GM19240 (cell line): Measurements from ENCODE around the gene STRBP.
"Not testable (repeated sequence)": the region's sequence is repeated elsewhere in the genome, so short reads cannot be mapped to it uniquely, and the experiment has no call there.

Experiments used
- DNase-seq: peaks from one replicate; pipeline ENCODE4 v3.0.0; 2011; ENCODE audit warnings: low spot score; ENCODE audit not compliant: insufficient read length

The STRBP gene

DNA sequence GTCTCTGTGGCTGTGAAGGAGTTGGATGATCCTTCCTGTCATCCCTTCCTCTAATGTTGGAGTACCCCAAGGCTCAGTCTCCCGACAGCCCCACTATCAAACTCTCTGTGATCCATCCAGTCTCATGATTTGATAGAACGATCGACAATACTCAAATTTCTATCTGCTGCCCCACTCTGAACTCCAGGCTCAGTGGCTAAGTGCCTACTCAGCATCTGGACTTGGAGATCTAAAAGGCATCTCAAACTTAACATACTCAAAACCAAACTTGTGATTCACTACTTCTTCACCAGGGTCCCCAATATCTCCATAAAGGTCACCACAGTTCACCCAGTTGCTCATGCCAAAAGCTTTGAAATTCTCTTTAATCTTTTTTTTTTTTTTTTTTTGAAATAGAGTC is 15.1 kb upstream of the STRBP start:
- no peak for DNase-seq

GRCh38 chr9:123283048-123283408 is 14.6 kb upstream of the STRBP start:
- no peak for DNase-seq

DNA sequence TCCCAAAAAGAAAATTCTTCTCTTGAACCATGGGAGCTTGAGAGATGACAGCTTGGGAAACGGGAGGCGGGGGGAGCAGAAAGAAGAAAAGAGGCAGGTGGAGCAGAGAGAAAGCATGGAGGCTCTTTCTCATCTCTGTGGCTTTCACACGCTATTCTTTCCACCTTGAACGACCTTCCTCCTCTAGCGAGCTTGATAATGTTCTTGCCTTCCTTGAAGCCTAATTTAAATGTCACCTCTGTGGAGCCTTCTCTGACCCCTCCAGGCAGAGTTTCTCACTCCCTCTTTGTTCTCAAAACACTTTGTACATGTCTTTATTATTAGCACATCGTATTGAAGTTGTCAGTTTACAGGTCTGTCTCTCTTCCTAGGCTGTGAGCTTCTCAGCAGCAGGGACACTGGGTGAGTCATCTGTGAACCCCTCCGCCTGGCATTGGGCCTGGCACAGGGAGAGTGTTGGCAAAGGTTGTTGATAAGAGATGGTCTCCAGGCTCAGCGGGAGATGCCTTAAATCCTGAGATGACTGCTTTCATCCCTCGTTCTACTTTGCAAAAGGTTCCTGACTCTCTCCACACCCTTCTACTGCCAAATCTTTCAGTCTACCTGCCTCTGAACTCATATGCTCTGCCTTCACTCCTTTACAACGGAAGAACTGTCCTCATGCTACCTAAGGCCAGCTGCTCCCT is 14.1 kb upstream of the STRBP start:
- no peak for DNase-seq

DNA sequence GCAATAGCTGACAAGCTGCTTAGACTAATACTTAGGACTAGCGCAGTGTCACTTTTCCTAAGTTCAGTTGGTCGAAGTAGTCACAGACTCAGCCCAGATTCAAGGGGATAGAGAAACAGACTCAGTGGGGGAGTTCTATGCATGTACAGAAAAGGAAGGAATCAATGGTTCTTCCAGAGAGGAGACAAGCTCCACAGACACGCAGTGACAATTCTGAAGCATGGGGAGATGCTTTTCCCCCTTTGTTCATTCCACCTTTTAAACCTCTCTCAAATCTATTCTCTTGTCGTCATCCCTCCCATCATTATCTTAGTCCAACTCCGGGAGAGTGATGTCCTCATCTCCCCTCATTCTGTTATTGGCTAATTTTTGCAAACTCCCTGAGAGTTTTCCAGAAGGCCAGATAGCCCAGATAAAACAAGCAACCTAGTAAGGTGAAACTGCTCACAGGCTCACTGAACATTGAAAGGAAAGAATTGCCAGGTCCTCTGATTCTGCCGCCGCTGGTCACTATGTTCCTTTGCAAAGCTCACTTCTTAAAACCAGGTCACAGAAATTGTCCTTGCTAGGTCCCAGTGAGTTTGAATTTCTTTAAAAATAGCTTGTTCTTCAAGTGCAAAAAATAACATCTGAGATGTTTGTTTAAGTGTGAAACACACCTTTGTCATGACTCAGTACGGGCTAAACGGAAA is 13.4 kb upstream of the STRBP start:
- no peak for DNase-seq

GRCh38 chr9:123278879-123279493 is 10.6 kb upstream of the STRBP start:
- DNase-seq: not testable (repeated sequence)

GRCh38 chr9:123278361-123278760 is 10.0 kb upstream of the STRBP start:
- DNase-seq: no peak

GRCh38 chr9:123276551-123276950 is 8.2 kb upstream of the STRBP start:
- no peak for DNase-seq

DNA sequence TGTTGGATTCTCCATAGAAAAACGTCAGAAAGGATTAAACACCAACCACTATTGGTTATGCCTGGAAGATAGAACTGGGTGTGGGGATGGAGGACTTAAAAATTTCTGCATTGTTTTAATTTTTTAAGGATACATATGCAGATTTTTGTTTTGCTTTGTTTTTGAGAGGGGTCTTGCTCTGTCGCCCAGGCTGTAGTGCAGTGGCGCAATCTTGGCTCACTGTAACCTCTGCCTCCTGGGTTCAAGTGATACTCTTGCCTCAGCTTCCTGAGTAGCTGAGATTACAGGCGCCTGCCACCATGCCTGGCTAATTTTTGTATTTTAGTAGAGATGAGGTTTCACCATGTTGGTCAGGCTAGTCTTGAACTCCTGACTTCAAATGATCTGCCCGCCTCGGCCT is 2.7 kb upstream of the STRBP start:
- DNase-seq: not testable (repeated sequence)

DNA sequence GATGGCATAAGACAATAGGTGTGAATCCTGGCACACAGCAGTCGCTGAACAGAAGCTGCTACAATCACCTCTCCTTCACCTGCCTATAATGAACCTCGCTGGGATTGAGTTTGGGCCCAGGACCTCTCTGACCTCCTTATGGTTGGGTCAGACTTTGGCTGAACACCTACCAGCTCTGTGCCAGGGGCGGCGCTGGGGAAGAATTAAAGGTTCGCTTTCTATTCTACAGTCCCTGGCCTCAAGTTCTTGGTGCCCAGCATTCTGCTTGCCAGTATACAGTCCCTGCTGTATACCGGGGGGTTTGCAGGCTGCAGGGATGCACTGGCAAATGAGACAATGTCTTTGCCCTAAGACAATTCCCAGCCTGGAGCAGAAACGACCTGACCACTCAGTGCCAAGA is 895 bp upstream of the STRBP start:
- DNase-seq: no peak

DNA sequence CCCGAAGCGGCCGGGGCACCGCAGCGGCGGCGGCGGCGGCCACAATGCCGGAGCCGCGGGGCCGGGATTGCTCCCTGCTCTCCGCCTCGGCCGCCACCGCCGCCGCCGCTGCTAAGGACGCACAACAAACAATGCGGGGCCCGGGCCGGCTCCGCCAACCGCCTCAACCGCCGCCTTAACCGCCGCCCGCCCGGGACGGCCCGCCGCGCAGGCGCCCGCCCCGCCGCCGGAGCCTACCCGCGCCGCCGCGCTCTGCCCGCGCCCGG is 254 bp downstream of the STRBP start:
- no peak for DNase-seq

DNA sequence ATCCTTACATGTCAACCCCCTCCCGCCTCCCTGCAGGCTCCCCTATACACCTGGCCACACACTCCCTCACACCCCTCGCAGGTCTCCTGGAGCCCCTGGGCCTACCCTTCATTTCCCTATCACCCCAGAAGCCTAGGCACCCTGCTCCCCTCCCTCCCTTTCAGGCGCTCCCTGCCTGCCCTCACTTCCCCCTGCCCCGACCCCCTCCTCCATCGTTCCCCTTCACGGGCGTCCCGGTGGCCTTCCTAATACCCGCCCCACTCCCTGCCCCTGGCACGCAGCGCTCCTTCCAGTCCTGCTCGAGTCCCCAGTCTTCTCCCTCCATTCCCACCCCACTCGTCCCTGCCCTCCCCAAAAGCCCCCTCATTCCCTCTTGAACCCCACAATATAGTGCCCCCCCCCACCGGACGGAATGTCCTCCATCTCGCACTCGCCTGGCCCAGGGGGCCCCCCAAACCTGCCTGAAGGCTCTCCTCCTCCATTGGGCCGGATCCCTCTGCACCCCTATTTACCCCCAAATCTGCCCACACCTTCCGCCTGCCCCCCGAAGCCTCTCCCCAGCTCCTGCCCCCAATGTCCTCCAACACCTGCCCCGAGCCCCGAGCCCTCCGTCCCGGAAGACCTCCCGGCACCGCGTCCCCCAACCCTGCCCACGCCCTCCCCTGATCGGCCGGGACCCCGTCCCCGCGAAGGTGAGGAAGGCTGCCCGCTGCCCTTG is 746 bp downstream of the STRBP start:
- DNase-seq: no peak

GRCh38 chr9:123266655-123267399 is 1.6 kb downstream of the STRBP start:
- DNase-seq: no peak

- no peak for DNase-seq
These were observed 2.6 kb downstream of the STRBP start for GRCh38 chr9:123265833-123266232.

DNA sequence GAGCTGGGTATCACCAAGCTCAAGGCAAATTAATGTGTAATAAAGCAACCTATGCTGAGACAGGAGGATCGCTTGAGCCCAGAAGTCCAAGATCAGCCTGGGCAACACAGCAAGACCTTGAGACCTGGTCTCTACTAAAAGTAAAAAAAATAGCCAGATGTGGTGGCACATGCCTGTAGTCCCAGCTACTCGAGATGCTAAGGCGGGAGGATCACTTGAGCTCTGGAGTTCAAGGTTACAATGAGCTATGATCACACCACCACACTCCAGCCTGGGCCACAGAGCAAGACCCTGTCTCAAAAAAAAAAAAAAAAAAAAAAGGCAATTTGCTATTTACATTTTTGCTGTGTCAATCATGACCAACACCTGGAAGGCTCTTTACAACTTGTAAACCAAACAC is 5.2 kb downstream of the STRBP start:
- DNase-seq: no peak

- DNase-seq: no peak
These were observed 6.0 kb downstream of the STRBP start for GRCh38 chr9:123262338-123262737.

- no peak for DNase-seq
These were observed 7.2 kb downstream of the STRBP start for GRCh38 chr9:123261006-123261677.

- no peak for DNase-seq
These were observed 8.0 kb downstream of the STRBP start for GRCh38 chr9:123260340-123260739.

- no peak for DNase-seq
These were observed 11.1 kb downstream of the STRBP start for GRCh38 chr9:123257276-123257675.

DNA sequence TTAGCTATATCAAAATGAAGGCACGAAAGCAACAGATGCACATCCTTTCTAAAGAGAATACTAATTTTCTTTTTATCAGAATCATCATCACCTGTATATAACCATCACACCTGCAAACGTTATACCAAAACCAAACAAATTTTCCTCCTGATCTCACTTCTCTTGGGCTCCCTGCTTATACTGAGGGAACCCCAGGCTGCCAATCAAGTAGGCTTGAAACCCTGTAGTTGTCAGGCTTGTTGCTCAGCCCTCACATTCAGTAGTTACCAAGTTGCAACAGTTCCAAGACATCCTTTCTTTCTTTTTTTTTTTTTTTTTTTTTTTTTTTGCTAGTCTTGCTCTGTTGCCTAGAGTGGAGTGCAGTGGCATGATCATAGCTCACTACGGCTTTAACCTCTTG is 12.7 kb downstream of the STRBP start:
- DNase-seq: no peak

GRCh38 chr9:123253204-123253603 is 15.2 kb downstream of the STRBP start:
- no peak for DNase-seq

DNA sequence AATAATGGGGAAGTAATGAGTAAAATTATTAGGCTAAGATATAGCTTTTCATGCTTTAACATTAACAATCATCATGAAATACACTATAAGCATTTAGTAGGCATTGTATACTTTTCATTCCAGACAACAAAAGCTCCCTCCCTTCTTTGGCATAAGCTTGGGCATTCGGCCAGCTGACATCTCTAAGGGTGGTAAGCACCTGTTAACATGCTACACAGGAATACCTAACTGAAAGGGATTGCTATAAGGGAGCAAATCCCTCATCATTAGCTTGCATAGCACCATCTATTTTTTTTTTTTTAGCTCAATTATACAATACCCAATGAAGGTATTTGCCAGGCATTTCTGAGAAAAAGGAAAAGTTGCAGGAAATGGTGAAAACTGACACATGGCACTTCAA is 16.6 kb downstream of the STRBP start:
- DNase-seq: no peak
